Measurements from ENCODE around the gene NUCB2. TPM values are rescaled to one million over a fixed set of nuclear protein-coding genes. Genes with fewer than 3 reads are reported as not detected.

The NUCB2 gene
- polyA plus RNA-seq, 4 donors: 5.4 to 88.2 (median 27.7) TPM

- peak; percentile 87 to 95 for DNase-seq
- Histone ChIP-seq H3K4me1 (ENCODE audit: control insufficient read depth in 3 of 3, insufficient read depth in 2 of 3, low read depth in 1 of 3, low read length in 2 of 3) (peaks cover 0 to 10% (median 0%) of the 10 kb centered on the region in 3 donors), H3K9me3 (ENCODE audit: control insufficient read depth in 2 of 2, insufficient read depth in 1 of 2, low read depth in 1 of 2, low read length in 1 of 2) (peaks cover 0 to 6% of the 10 kb centered on the region in 2 donors), H3K27ac (ENCODE audit: low read depth in 1 of 3, low read length in 2 of 3) (peak overlapping the region; percentile 85 to 91 (median 90)), H3K27me3 (ENCODE audit: control insufficient read depth in 3 of 3, insufficient read depth in 3 of 3, low read length in 3 of 3) (peaks cover 0 to 14% (median 0%) of the 10 kb centered on the region in 3 donors), H3K36me3 (ENCODE audit: control insufficient read depth in 3 of 3, insufficient read depth in 2 of 3, low read depth in 1 of 3, low read length in 3 of 3) (peaks cover 0 to 10% (median 9%) of the 10 kb centered on the region in 3 donors), H3K4me3 (ENCODE audit: low read depth in 1 of 3, low read length in 3 of 3) (peak overlapping the region; percentile 57 to 77 (median 65))
- no peak for FAIRE-seq
- WGBS, 3 donors: 0 to 1% (median 1%) methylated on average over 59 to 69 of the region's 69 CpGs
These were observed 76.6 kb downstream of the NUCB2 start for GRCh38 chr11:17352950-17353820.

GRCh38 chr11:17353821-17354600 lies 77.5 kb downstream of the NUCB2 start:
- Histone ChIP-seq H3K27ac (ENCODE audit: low read depth in 1 of 3, low read length in 2 of 3) (peak overlapping the region; percentile 85 to 91 (median 90)), H3K4me3 (ENCODE audit: low read depth in 1 of 3, low read length in 3 of 3) (peak overlapping the region; percentile 57 to 77 (median 65)), H3K9me3 (ENCODE audit: control insufficient read depth in 2 of 2, insufficient read depth in 1 of 2, low read depth in 1 of 2, low read length in 1 of 2) (peaks cover 0 to 6% of the 10 kb centered on the region in 2 donors), H3K36me3 (ENCODE audit: control insufficient read depth in 3 of 3, insufficient read depth in 2 of 3, low read depth in 1 of 3, low read length in 3 of 3) (peaks cover 0 to 11% (median 10%) of the 10 kb centered on the region in 3 donors), H3K27me3 (ENCODE audit: control insufficient read depth in 3 of 3, insufficient read depth in 3 of 3, low read length in 3 of 3) (peaks cover 0 to 14% (median 0%) of the 10 kb centered on the region in 3 donors), H3K4me1 (ENCODE audit: control insufficient read depth in 3 of 3, insufficient read depth in 2 of 3, low read depth in 1 of 3, low read length in 2 of 3) (peaks cover 0 to 10% (median 0%) of the 10 kb centered on the region in 3 donors)
- DNase-seq (peak in 1 of 2 donors; percentile 7), FAIRE-seq (no peak)
- 4 to 7% (median 7%) methylated on average over 15 of the region's 15 CpGs for WGBS, 3 donors

GRCh38 chr11:17354601-17354991 lies 78.1 kb downstream of the NUCB2 start:
- FAIRE-seq (no peak), DNase-seq (peak; percentile 78 to 81)
- Histone ChIP-seq H3K9me3 (ENCODE audit: control insufficient read depth in 2 of 2, insufficient read depth in 1 of 2, low read depth in 1 of 2, low read length in 1 of 2) (peaks cover 0 to 6% of the 10 kb centered on the region in 2 donors), H3K36me3 (ENCODE audit: control insufficient read depth in 3 of 3, insufficient read depth in 2 of 3, low read depth in 1 of 3, low read length in 3 of 3) (peaks cover 0 to 11% (median 10%) of the 10 kb centered on the region in 3 donors), H3K4me1 (ENCODE audit: control insufficient read depth in 3 of 3, insufficient read depth in 2 of 3, low read depth in 1 of 3, low read length in 2 of 3) (peaks cover 0 to 10% (median 0%) of the 10 kb centered on the region in 3 donors), H3K27ac (ENCODE audit: low read depth in 1 of 3, low read length in 2 of 3) (no peak overlapping the region), H3K4me3 (ENCODE audit: low read depth in 1 of 3, low read length in 3 of 3) (no peak overlapping the region), H3K27me3 (ENCODE audit: control insufficient read depth in 3 of 3, insufficient read depth in 3 of 3, low read length in 3 of 3) (peaks cover 0 to 14% (median 0%) of the 10 kb centered on the region in 3 donors)
- 41 to 68% (median 52%) methylated on average over 3 of the region's 3 CpGs for WGBS, 3 donors

GRCh38 chr11:17366495-17366894 lies 90.0 kb downstream of the NUCB2 start:
- DNase-seq (no peak), FAIRE-seq (no peak)
- Histone ChIP-seq H3K4me3 (ENCODE audit: low read depth in 1 of 3, low read length in 3 of 3) (no peak overlapping the region), H3K9me3 (ENCODE audit: control insufficient read depth in 2 of 2, insufficient read depth in 1 of 2, low read depth in 1 of 2, low read length in 1 of 2) (peaks cover 0 to 49% of the 10 kb centered on the region in 2 donors), H3K4me1 (ENCODE audit: control insufficient read depth in 3 of 3, insufficient read depth in 2 of 3, low read depth in 1 of 3, low read length in 2 of 3) (no peaks in the 10 kb centered on the region), H3K36me3 (ENCODE audit: control insufficient read depth in 3 of 3, insufficient read depth in 2 of 3, low read depth in 1 of 3, low read length in 3 of 3) (peaks cover 13 to 46% (median 39%) of the 10 kb centered on the region in 3 donors), H3K27me3 (ENCODE audit: control insufficient read depth in 3 of 3, insufficient read depth in 3 of 3, low read length in 3 of 3) (no peaks in the 10 kb centered on the region), H3K27ac (ENCODE audit: low read depth in 1 of 3, low read length in 2 of 3) (no peak overlapping the region)
- 87 to 96% (median 93%) methylated on average over 1 of the region's 1 CpG for WGBS, 3 donors

GRCh38 chr11:17368551-17368950 lies 92.0 kb downstream of the NUCB2 start:
- no peaks in the 10 kb centered on the region for H3K4me1 ChIP-seq (ENCODE audit: control insufficient read depth in 3 of 3, insufficient read depth in 2 of 3, low read depth in 1 of 3, low read length in 2 of 3)
- peaks cover 0 to 66% of the 10 kb centered on the region in 2 donors for H3K9me3 ChIP-seq (ENCODE audit: control insufficient read depth in 2 of 2, insufficient read depth in 1 of 2, low read depth in 1 of 2, low read length in 1 of 2)
- FAIRE-seq (no peak), DNase-seq (no peak)
- no peaks in the 10 kb centered on the region for H3K27me3 ChIP-seq (ENCODE audit: control insufficient read depth in 3 of 3, insufficient read depth in 3 of 3, low read length in 3 of 3)
- H3K36me3 ChIP-seq (ENCODE audit: control insufficient read depth in 3 of 3, insufficient read depth in 2 of 3, low read depth in 1 of 3, low read length in 3 of 3): peaks cover 19 to 59% (median 54%) of the 10 kb centered on the region in 3 donors
- no peak overlapping the region for H3K4me3 ChIP-seq (ENCODE audit: low read depth in 1 of 3, low read length in 3 of 3)
- H3K27ac ChIP-seq (ENCODE audit: low read depth in 1 of 3, low read length in 2 of 3): no peak overlapping the region
- 93 to 98% (median 96%) methylated on average over 3 of the region's 3 CpGs for WGBS, 3 donors

- Histone ChIP-seq H3K36me3 (ENCODE audit: control insufficient read depth in 3 of 3, insufficient read depth in 2 of 3, low read depth in 1 of 3, low read length in 3 of 3) (peaks cover 19 to 63% (median 55%) of the 10 kb centered on the region in 3 donors), H3K4me1 (ENCODE audit: control insufficient read depth in 3 of 3, insufficient read depth in 2 of 3, low read depth in 1 of 3, low read length in 2 of 3) (no peaks in the 10 kb centered on the region), H3K4me3 (ENCODE audit: low read depth in 1 of 3, low read length in 3 of 3) (no peak overlapping the region), H3K27ac (ENCODE audit: low read depth in 1 of 3, low read length in 2 of 3) (no peak overlapping the region), H3K27me3 (ENCODE audit: control insufficient read depth in 3 of 3, insufficient read depth in 3 of 3, low read length in 3 of 3) (no peaks in the 10 kb centered on the region), H3K9me3 (ENCODE audit: control insufficient read depth in 2 of 2, insufficient read depth in 1 of 2, low read depth in 1 of 2, low read length in 1 of 2) (peaks cover 0 to 71% of the 10 kb centered on the region in 2 donors)
- DNase-seq (no peak), FAIRE-seq (no peak)
These were observed 92.6 kb downstream of the NUCB2 start for GRCh38 chr11:17369094-17369493.

GRCh38 chr11:17369684-17370243 lies 93.2 kb downstream of the NUCB2 start:
- H3K36me3 ChIP-seq (ENCODE audit: control insufficient read depth in 3 of 3, insufficient read depth in 2 of 3, low read depth in 1 of 3, low read length in 3 of 3): peaks cover 19 to 63% (median 53%) of the 10 kb centered on the region in 3 donors
- H3K4me1 ChIP-seq (ENCODE audit: control insufficient read depth in 3 of 3, insufficient read depth in 2 of 3, low read depth in 1 of 3, low read length in 2 of 3): no peaks in the 10 kb centered on the region
- peaks cover 0 to 76% of the 10 kb centered on the region in 2 donors for H3K9me3 ChIP-seq (ENCODE audit: control insufficient read depth in 2 of 2, insufficient read depth in 1 of 2, low read depth in 1 of 2, low read length in 1 of 2)
- H3K4me3 ChIP-seq (ENCODE audit: low read depth in 1 of 3, low read length in 3 of 3): no peak overlapping the region
- FAIRE-seq (no peak), DNase-seq (no peak)
- 92 to 94% (median 94%) methylated on average over 2 of the region's 2 CpGs for WGBS, 3 donors
- H3K27me3 ChIP-seq (ENCODE audit: control insufficient read depth in 3 of 3, insufficient read depth in 3 of 3, low read length in 3 of 3): no peaks in the 10 kb centered on the region
- H3K27ac ChIP-seq (ENCODE audit: low read depth in 1 of 3, low read length in 2 of 3): no peak overlapping the region

- Histone ChIP-seq H3K9me3 (ENCODE audit: control insufficient read depth in 2 of 2, insufficient read depth in 1 of 2, low read depth in 1 of 2, low read length in 1 of 2) (peaks cover 0 to 73% of the 10 kb centered on the region in 2 donors), H3K27ac (ENCODE audit: low read depth in 1 of 3, low read length in 2 of 3) (no peak overlapping the region), H3K4me3 (ENCODE audit: low read depth in 1 of 3, low read length in 3 of 3) (no peak overlapping the region), H3K27me3 (ENCODE audit: control insufficient read depth in 3 of 3, insufficient read depth in 3 of 3, low read length in 3 of 3) (no peaks in the 10 kb centered on the region), H3K4me1 (ENCODE audit: control insufficient read depth in 3 of 3, insufficient read depth in 2 of 3, low read depth in 1 of 3, low read length in 2 of 3) (no peaks in the 10 kb centered on the region), H3K36me3 (ENCODE audit: control insufficient read depth in 3 of 3, insufficient read depth in 2 of 3, low read depth in 1 of 3, low read length in 3 of 3) (peaks cover 18 to 69% (median 55%) of the 10 kb centered on the region in 3 donors)
- 61 to 66% (median 62%) methylated on average over 3 of the region's 3 CpGs for WGBS, 3 donors
- DNase-seq (peak in 1 of 2 donors; percentile 42), FAIRE-seq (no peak)
These were observed 95.1 kb downstream of the NUCB2 start for GRCh38 chr11:17371614-17372013.
